NCI-H526 treated with DMSO at 0.1 percent for 48 hours (cell line): ENCODE data around the gene FAM120A.

Source experiments
- DNase-seq: peaks from one replicate; lab custom pipeline; 2025; lab: John Stamatoyannopoulos, UW

Gene FAM120A

DNA sequence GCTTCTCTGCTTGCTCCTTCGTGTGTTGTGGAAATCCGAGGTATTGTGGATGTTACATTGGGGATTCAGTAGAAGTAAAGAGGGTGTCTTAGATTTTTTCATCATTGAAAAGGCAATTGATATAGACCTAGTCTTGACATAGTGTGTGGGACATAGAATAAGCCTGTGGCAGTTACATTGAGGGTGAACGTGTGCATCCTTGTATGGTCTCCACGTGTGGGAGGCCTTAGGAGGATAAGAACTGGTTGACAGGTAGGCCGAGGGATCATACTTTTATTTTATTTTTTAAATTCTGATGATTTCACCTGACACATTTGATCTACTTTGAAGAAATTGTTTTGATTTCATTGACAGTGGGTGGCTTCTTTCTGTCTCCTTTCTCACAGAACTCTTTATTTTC is 18.9 kb downstream of the FAM120A start:
- DNase-seq: no peak

DNA sequence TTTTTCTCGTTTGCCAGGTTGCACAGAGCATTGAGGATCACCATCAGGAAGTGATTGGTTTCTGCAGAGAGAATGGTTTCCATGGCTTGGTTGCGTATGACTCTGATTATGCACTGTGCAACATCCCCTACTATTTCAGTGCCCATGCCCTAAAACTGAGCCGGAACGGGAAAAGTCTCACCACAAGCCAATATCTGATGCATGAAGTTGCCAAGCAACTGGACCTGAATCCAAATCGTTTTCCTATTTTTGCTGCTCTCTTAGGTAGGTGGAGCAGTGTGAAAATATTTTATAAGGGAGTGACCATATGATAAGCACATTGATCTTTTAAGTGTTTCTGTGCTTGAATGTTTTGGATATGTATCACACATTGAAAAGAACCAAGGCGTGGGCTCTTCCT is 19.6 kb downstream of the FAM120A start:
- DNase-seq: no peak

DNA sequence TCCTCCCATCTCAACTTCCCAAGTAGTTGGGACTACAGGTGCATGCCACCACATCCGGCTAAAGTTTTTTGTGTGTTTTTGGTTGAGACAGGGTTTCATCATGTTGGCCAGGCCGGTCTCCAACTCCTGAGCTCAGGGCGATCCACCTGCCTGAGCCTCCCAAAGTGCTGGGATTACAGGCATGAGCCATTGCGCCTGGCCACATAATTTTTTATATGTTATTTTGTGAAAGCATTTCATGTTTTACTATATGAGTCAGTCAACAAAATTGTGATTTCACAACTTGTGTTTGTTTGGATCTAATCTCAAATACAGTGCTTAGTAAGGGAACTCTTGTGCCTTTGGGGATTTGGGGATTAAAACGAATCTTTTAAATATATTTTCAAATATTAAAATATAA is 21.9 kb downstream of the FAM120A start:
- no peak for DNase-seq

DNA sequence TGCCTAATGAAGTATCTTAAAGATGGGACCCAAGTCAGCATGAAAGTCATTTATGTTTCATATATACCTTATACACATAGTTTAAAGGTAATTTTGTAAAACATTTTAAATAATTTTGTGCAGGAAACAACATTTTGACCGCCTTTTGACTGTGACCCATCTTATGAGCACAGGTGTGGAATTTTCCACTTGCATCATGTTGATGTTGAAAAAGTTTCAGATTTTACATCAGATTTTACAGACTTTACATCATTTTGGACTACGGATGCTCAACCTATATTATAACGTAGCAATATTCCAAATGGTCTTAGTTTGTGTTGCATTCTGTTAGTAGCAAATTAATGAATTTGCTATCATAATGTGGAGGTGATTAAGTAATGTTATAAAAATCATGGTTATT is 23.6 kb downstream of the FAM120A start:
- DNase-seq: no peak

DNA sequence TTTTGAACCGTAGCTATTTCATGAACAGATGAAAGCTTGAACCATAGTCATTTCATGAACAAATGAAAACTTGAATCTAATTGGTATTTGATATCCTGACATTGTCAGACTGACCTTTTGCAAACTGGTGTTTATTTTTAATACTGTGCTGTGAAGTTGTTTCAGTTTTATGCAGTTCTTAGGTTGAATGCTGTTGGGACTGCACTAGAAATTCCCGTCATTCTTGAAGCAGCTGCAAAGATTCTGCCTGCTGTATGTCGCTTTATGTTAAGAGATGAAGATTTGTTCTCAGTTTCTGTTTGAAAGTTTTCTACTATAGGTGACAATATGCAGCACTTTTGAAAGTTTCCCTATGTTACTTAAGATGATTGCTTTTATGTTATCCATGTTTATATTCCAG is 24.4 kb downstream of the FAM120A start:
- no peak for DNase-seq

DNA sequence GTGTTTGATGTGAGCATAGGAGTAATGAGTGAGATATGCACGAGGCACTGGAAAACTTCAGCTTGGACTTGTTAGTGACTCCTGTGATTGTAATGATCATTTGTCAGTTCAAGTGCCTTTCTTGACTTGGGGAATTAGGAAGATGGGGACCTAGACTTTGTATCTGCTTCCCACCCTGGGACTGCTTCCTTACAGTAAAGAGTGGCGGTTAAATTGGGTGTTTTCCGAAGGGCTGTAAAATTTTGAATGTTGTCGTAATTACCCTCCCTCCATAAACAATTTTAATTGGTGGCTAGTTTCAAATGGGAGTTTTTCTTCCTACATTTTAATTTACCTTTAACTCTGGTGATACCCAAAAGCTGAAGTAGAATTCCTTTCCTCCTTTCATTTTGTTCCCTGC is 25.4 kb downstream of the FAM120A start:
- no peak for DNase-seq

DNA sequence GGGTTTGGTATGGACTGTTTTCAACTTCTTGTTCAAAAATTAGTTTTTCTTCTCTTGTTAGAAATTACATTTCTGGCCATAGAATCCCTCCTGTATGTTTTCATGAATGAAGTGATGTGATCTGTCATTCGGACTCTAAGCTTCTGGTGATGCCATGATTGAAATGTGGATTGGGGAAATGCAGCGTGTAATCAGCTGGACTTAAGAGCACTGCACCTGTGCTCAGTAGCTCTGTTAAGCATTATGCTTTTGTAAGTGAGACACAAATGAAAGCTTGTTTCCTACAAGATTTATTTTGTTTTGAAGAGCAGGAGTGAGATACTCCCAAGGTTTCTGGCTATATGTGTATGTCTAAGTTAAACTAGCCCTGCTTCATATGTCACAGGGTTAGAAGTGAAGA is 25.9 kb downstream of the FAM120A start:
- DNase-seq: no peak

DNA sequence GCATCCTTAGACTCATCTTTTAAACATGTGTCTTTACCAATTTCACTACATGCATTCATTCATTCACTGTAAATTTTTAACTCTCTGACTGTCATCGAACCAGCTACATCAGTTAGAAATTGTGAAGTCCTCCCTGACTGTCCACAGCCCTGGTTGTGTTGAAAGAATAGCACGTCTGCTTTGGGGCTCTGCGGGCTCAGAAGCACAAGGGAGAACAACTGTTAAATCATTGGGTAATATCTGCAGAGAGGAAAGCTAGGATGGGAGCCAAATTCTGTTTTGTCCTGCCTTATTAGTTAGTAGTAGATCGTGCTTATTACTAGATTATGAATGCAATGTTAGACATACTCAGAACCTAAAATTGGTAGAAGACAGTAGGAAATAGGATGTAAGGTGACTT is 28.2 kb downstream of the FAM120A start:
- DNase-seq: no peak

DNA sequence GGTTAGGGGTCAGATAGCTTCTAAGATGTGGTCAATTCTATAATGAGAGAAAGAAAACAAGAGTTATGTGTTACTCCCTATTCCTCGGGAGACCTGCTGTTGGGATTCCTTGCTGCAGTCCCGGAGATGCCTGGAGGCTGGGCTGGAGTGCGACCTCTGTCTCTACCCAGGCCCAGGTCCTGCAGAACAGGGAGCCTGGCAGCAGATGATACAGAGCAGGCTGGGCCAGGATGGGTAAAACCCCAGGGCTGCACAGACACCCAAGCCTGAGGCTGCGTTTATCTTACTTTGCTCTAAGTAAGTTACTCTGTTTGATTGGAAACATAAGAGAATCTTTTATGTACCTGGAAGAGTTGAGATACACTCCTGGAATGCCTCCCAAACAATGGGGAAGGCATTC is 28.8 kb downstream of the FAM120A start:
- no peak for DNase-seq

DNA sequence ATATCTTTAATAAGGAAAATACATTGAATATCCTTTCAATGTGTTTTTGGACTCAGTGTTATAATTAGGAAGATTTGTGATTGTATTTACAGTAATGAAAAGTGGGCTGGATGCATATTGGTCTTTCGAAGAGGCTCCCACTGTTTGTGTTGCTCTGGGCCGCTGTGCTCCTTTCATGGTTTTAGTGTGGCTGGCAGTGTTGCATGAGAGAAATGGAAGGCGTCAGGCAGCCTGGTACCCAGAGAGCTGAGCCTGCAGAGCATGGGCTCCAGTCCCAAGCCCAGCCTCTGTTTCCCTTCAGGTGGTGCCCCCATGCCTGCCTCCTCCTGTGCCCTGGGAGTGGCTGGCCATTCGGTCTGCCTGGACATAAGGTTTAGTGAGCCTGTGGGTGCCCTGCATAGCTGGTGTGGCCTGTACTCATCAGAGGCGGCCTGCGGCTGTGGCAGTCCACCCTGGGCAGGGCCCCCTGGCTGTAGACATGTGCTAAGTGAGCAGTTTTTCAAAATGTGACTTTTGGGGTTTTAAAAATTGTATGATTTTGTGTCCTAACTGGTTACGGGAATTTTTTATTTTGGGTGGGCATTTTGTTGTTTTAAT is 29.3 kb downstream of the FAM120A start:
- DNase-seq: no peak

DNA sequence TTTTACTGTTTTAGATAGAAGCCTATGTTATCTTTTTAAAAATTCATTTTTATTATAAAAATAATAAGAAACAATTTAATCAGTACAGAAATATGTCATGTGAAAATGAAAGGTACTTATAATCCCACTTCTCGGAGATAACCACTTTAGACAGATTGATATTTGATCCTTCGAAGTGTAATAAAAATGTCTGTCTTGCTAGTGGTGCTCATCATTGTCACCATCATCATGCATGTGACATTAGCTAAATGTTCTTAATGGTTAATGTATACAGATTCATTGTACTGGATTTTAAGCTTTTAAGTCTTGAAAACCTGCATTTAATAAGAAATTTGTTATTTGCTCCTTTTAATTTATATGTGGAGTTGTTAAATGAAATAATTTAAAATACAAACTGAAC is 32.0 kb downstream of the FAM120A start:
- DNase-seq: no peak

DNA sequence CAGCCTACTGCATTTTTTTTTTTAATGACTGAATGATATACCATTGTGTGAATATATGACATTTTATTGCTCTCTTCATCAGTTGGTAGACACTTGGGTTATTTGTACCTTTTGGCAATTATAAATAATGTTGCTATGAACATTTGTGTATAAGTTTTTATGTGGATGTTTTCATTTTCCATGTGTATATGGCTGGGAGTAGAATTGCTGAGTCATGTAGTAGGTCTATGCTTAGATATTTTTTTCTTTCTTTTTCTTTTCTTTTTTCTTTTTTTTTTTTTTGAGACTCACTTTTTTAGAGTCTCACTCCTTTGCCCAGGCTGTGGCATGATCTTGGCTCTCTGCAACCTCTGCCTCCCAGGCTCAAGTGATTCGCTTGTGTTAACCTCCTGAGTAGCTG is 34.8 kb downstream of the FAM120A start:
- no peak for DNase-seq

DNA sequence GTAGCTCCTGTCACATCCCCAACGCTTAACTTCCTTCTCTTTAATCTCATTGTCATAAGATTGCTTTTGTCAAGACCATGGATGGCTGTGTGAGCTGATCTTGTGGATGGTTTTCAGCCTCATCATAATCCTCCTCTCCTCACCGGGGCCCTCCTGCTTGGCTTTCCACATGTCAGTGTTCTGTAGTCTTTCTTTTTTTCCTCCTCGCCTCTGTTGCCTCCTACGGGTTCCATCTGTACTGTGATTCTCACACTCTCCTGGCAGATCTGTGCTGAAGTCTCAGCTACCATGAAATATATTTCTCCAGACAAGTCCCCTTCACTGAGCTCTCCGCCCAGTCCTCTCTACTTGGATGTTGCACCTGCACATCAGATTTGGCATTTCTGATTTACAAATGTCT is 36.8 kb downstream of the FAM120A start:
- DNase-seq: no peak

DNA sequence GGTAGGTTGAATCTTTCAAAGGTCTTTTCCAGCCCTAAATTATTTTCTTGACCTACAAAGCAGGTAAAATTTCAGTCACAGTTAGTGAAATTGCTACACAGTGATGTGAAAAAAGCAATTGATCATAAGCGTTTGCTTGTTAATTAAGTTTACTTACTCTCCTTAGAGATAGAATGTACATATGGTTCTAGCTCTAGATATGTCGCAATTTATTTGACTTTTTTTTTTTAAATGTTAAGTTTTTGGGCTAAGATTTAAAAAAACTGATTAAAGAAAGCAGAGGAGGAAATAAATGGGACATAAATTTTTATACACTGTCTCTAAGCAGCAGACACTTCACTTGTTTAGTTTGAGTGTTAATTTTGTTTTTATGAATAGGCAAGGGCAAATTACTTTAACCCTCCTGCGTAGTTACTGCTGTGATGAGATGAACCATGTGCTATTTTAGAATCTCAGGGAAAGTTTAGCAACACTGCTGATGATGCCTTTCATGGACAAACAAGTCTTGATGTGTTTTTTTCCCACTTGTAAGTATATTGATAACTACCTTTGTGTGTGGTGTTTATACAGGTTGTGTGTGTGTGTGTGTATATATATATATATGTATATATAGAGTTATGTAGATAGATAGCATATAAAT is 40.2 kb downstream of the FAM120A start:
- DNase-seq: no peak

DNA sequence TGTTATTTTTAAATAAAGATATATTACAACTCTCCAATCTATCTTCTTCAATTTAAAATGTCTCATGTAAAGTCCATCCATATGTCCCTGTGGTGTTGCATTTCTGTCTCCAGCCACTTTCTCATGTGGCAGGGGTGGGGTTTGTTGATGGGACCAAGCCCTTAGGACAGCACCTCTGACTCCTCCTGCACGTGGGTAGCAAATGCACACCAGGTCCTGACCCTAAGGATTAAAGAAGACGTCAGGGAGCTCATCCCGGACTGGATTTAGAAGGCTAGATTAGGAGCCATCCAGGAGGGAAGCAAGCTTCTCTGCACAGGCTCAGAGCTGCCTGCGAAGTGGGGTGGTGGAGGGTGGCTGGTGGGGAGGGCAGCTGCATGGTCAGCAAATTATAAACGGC is 40.8 kb downstream of the FAM120A start:
- no peak for DNase-seq

DNA sequence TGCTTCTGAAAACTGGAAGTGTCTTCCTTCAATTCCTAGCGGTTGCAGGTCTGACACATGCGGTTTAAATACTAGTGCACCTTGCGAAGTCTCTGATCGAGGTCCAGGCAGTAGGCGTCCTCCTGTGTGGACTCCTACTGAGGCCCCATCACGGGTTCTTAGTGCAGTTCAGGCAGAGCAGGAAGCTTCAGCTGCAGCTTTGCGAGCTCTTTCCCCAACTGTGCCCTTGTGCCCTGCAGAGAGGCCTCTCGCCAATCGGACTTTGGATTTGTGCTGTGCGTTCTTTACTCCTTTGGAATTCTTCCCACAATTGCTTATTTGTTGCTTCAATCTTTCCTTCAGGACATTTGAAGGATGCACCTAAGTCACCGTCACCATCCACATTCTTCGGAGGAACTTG is 42.5 kb downstream of the FAM120A start:
- no peak for DNase-seq

DNA sequence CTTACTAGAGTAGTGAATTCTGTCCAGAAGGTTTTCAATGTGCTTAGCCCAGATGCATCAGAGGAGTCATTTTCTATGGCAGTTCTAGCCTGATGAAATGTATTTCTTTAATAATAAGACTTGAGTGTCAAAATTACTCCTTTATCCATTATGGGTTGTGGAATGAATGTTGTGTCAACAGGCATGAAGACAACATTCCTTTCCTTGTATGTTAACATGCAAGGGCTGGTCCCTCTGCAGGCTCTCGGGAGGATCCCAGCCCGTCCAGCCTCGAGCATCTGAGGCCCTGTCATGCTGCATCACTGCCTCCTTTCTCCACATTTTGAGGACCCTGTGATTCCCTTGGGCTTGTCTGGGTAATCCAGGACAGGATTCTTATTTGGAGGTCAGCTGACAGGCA is 44.8 kb downstream of the FAM120A start:
- no peak for DNase-seq

DNA sequence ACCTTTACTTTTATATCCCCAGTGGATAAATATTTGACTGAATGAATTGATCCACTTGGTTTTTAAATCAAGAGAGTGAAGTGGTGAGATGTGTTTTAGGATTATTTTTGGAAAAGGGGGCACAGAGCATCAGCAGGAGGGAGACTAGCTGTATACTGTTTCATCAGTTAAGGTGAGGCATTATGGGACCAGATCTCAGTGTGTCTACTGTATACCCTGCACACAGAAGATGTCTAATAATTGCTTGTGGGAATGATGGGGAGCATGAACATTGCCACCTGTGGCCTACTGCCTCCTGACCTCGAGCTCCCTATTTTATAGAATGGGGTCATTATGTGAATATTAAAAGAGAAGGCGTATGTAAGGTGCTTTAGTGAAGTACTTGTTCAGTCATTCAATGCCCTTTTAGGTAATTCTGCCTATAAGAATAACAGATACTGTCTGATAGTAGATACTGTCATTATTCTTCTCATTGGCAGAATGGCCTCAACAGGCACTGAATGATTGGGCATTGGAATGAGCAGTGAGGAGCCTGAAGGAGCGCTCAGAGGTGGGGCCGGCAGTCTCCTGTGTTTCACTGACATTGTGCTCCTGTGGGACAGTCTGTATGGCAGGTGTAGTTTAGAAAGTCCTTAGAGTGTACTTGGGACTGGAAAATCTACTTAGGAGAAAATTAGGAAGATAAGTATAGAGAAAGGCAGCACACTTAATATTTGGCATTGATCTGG is 49.2 kb downstream of the FAM120A start:
- DNase-seq: no peak

DNA sequence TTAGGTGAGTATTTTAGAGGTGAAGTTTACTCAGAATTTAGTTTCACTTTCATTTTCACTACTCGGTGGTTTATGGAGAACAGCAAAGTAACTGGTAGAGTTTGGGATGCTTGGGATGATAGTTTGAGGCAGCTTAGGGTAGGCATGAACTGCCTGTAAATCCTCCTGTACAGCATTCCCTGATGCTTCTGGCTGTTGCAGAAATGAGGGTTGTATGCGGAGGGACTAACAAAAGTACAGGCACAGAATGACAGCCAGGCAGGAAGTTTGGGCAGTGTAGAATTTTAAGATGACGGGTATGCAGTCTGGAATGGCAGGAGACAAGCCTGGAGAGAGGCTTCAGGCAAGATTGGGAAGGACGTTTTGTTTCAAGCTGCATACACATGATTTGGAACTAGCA is 49.9 kb downstream of the FAM120A start:
- no peak for DNase-seq

DNA sequence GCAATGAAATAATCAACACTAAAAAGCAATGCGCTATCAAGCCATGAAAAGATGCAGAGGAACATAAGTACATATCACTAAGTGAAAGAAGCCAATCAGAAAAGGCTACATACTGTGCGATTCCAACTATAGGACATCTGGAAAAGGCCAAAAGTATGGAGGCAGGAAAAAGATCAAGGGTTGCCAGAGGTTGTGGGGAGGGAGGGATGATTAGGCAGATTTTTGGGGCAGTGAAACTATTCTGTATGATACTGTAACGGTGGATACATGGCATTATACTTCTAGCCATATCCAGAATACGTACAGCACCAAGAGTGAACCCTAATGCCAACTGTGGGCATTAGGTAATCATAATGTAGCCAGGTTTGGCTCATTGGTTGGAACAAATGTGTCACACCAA is 51.9 kb downstream of the FAM120A start:
- no peak for DNase-seq

DNA sequence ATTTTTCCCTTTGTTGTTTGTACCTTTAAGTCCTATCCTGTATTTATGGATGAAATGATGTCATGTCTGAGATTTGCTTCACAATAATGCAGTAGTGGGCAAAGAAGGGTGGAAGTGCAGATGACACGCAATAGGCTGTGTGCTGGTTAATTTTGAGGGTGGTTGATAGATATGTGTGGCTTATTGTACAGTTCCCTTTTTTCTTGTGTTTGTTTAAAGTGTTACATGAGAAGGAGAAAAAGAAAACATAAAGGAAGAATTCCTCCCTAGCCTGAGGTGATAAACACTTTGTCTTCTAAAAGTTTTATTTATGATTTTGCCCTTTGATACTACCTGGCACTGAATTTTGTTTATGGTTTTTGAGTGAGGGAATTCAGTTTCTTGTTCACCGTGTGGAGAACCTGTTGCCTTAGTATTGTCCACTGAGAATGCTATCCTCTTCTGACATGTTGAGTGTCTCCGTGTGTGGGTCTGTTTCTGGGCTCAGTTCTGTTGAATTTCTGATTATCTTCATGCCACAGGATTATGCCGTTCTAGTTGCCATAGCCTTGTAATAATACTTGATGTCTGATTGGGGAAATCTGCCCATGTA is 54.2 kb downstream of the FAM120A start:
- no peak for DNase-seq

DNA sequence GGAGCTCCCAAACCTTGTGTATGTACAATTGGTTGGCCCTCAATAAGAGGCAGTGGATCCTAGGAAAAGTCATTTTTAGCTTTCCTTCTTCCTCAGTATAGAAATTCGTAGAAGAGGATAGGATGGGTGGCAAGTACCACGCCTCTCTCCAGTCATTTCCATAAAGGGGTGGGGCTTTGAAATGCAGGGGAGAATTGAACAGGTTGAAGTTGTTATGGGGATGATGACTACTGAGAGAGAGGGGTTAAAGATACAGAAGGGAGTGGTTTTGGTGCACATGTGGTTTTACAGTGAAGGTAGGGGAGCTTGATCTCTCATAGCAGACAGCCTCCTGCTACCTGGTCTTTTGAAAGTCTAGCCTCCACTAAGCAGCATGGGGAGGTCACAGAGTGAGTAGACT is 56.3 kb downstream of the FAM120A start:
- DNase-seq: no peak

DNA sequence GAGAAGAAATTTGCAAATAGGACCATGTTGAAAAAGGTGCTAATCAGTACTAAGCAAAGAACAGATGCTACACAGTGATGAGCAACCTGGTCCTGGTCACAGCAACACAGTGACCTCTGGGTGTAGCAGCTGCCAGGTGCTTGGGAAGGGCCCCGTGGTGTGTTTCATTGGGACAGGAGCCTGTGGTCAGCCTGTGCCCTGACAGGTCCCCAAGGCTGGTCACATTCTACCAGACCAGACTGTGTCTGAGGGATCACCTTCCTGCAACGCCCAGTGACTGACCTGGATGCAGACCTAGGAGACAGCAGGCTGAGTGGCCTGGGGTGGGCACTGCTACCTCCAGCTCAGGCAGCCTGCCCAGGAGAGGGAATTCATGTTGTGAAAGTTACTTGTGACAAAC is 56.7 kb downstream of the FAM120A start:
- DNase-seq: no peak
